ENCODE data around the gene ALAD.

ALAD gene

DNA sequence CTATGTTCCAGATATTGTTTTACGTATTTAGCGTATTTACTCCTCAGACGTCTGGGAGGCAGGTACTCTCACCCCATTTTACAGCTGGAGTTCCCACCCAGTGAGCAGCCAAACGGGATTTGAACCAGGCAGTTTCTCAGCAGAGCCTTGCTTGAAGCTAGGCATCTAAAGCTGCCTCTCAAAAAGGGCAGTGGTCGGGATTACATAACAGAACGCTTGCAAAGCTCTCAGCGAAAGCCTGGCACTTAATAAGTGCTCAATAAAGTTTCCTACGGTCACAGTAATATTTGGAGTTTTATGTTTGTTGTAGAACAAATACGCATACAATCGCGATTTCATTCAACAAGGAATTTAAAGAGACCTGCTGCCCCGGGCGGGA lies 52.0 kb downstream of the ALAD start:
- DNase-seq (ENCODE audit: low spot score): no peak

DNA sequence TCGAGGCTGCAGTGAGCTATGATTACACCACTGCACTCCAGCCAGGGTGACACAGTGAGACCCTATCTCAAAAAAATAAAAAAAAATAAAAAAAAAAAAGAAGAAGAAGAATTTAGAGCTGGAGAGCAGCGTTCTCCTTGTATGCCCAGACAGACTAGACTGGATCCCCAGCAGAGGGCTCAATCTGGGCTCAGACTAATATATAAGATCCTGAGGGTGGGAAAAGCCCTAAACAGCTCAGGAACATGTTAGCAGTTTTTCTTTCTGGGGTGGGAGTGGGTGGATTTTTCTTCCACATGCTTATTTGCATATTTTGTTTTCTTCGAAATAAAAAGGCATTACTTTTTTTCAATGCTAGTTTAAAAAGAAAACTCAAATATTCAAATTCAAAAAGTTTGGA lies 52.6 kb downstream of the ALAD start:
- no peak for DNase-seq (ENCODE audit: low spot score)

DNA sequence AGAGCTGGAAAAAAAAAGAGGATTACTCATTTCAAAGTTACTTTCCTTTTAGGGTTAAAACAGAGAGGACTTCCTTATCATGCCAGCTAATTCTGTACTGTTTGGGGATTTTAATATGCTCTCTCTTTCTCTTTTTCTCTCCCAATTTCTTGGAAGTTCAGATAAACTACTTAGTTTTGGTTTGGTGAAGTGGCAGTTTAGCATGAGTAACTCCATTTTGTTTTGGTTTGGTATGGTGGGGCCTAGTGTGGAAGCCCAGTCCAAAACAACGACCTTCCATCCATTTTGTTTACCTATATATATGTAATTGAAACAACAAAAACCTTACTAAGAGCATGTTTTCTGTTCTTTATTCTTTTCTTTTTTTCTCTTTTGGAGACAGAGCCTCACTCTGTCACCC lies 55.4 kb downstream of the ALAD start:
- DNase-seq (ENCODE audit: low spot score): no peak

DNA sequence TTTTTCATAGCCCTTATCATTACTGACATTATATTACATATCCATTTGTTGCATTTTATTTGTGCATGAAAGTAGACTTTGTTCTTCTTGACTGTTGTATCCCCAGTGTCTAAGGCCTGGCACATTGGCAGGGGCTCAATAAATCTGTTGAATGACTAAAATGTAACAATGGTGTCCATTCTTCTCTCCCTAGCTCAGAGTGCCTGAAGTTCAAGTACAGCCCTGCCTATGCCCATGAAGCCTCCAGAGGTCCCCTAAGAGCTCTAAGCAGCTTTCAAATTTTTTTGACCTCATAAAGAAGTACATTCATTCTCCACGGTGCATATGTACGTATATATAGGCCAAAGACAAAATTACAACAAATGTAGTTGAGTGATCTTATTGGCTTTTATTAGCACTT lies 55.9 kb downstream of the ALAD start:
- peak; percentile 58 for DNase-seq (ENCODE audit: low spot score)

DNA sequence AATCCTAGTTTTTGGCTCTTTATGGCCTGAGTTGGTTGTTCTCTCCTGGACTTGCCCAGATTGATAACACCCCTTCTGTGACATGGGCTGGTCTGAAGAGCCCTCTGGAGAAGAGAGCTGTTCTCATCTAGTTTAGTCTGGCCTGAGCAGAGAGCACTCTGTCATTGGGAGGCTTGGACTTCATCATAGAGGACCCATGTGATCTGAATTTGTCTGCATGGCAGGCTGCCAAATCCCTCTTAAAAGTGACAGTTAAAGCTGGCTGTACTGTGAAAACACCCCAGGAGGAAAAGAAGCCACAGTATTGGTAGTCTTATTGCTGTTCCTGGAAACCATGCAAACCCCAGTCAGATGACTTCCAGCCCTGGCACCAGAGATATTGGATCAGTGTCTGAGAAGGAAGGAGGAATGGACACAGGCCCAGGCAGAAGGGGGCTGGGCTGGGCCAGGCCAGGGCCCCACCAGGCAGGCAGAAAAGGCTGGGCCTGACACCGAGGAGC lies 57.3 kb downstream of the ALAD start:
- DNase-seq (ENCODE audit: low spot score): peak; percentile 93

DNA sequence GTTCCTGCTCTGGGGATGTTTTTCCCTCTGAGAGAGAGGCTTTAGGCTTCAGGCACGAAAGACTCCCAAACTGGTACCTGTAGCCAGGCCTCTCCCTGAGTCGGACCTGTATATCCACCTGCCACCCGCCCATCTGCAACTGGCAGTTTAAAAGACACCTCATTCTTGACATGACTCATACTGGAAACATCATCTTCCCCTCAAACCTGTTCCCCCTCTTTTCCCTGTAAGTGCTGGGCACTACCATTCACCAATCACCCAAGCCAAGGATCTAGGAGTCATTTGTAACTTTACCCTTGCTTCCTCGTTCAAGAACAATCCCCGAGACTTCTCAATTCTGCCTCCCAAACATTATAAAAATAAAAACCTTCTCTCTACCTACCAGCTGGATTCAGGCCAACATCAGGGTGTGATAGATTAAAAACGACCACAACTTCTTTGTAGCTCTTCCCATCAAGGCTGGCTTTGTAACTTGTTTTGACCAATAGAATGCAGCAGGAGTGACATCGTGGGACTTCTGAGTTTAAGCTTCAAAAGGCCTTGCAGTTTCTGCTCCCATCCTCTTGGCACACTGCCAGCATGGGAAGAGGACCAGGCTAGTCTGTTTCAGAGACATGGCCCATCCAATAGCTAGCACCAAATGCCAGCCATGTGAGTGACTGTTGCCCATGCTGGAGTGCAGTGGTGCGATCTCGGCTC lies 59.2 kb downstream of the ALAD start:
- no peak for DNase-seq (ENCODE audit: low spot score)

DNA sequence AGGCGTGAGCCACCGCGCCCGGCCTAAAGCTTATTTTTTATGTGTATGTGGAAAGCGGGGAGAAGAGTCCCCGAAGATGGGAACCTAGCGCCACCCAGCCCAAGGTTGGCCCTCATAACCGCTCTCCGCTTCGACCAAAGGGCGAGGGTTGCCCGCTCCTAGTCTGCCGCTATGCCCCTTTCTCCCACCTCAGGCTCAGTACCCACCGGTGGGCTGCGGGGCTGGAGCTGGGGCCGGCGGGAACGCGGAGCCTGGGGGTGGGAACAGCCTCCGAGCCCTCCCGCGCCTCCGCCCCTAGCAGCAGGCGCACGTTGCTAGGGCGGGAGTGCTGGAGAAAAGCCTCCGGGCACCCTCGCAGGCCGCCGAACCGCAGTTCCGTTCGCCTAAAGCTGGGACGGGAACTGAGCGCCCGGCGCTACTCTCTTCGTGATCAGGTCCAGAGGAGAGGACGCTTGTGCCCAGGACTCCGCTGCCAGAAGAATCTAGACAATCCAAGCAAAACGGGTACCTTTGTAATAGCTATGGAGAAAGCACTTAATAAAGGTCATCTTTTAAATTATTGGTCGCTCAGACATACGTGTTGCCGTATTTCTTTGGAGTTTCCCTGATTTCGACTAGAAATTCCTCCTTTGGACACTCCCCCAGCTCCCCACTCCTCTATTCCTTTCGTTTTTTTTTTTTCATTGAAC lies 60.9 kb downstream of the ALAD start, which contains the start of gene WDR31:
TSS of gene WDR31 (minus strand) at position 265 of the 689 bp plus-strand sequence. CDS start 8,253 bp downstream, outside the sequence.
- peak; percentile 89 for DNase-seq (ENCODE audit: low spot score)

DNA sequence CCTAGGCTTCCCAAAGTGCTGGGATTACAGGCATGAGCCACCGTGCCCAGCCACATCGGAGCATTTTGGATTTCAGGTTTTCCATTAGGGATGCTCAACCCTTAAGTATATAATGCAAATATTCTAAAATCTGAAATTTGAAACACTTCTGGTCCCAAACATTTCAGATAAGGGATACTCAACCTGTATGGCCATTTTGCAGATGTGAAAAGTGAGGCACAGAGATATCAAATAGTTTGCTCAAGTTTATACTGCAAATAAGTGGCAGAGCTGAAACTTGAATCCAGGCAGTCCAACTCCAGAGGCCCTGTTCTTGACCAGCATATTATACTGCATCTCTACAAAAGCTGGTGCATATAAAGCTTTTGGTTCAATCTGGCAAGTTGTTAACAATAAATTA lies 63.4 kb downstream of the ALAD start:
- no peak for DNase-seq (ENCODE audit: low spot score)
